HG03097 (cell line): ENCODE results near the gene DUSP22.

Experiments used
- ATAC-seq: cut with Tn5 transposase; IDR thresholded peaks from one replicate; pipeline ENCODE4 v1.9.1; 2021; ENCODE audit not compliant: unreplicated experiment, low FRiP score

The DUSP22 gene

GRCh38 chr6:336159-337114 is 44.1 kb downstream of the DUSP22 start:
- peak; percentile 26 for ATAC-seq

DNA sequence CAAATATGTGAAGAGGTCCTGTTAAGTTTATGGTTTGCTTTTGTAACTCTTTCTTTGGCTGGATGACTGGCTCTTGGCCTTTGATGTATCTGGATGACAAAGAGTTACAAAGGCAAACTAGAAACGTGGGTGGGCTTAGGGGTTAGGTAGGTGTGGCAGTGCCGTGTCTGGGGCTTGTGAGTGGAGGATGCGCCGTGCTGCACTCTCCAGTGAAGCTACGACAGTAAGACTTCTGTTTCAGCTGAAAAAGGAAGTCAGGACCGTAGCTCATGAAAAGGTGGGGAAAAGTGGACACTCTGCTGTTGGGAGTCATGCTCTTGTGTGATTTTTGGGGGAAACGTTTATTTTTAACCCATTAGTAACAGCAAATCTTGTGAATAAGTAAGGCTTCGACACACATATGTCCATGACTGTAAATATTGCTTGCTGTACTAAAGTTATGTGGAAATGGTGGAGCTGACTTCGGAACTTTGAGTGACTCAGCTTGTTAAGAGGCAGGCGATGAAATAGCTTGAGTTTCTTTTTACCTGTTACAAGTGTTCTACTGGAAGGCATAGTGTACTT is 45.6 kb downstream of the DUSP22 start:
- no peak for ATAC-seq

DNA sequence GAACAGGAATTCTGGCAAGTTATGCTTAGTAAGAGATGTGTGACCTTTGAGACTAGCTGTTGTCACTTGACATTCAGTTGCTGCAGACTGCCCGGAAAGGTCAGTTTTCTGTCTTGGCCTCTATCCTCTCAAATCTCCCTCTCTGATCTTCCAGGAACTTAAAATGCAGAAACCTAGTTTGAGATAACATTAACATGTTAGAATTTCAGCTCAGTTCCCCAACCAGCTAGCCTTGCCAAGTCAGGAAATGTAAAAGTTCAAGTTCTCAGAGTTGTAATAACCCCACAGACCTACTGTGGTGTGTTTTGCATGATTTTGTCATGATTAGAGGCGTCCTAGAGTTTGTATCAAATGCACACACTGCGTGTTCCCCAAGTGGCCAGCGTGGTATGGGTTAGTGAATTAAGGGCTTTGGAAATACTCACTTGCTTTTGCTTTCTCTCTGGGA is 46.6 kb downstream of the DUSP22 start:
- no peak for ATAC-seq

- no peak for ATAC-seq
These were observed 47.2 kb downstream of the DUSP22 start for GRCh38 chr6:339480-339879.

GRCh38 chr6:340186-340955 is 48.1 kb downstream of the DUSP22 start:
- ATAC-seq = no peak

DNA sequence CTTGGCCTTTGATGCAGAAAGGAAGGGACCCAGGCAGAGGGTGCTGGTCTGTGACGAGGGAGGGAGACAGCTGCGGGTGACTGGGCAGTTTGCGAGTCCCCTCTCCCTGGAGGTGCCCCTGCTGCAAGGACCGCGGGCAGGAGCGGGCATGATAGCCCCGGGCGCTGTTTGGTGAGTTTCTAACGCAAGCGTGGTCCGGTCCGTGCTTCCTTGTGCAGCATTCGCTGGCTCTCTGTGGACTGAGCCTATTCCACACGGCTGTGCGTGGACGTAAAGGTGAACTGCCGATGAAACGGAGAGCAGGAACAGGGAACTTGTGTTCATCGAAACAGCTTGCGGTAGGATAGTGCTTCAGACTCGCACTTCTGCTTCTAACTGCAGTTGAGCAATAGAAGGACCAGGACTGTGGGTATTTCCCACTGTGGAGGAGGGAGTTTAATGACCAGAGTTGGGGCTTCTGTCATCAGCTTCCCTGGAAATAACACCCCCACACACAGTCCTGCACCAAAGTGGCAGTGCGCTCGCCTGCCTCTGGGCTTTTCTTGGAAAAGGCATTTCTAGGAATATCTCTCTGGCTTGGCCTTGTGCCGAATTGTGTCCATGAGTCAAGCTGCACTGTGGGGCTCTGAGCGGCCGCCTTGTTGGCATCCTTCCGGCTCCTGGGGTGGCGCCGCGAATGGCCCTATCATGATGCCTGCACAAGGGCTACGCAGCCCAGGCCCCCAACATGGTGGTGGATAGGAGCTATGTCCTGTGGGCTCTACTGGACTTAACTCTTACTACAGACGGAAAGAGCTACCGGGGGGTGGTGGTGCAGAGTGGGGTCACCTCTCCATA is 48.9 kb downstream of the DUSP22 start:
- ATAC-seq = peak; percentile 38

GRCh38 chr6:341914-342831 is 49.9 kb downstream of the DUSP22 start:
- peak; percentile 44 for ATAC-seq

DNA sequence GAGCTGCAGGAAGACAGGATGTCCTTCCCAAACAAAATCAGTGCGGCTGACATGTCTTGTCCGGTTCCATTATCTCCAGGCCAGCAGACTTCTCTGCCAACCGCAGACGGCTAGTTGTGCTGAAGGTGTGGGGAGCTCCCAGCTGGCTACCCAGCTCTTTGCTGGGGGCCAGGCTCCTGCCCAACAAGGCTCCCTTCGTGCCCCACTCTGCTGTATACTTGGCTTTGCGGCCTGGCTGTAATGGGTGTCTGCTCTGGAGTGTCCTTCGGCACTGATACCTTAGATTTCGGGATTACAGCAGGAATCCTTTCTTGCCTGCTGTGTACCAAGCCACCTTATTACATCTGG is 50.5 kb downstream of the DUSP22 start:
- ATAC-seq = no peak

DNA sequence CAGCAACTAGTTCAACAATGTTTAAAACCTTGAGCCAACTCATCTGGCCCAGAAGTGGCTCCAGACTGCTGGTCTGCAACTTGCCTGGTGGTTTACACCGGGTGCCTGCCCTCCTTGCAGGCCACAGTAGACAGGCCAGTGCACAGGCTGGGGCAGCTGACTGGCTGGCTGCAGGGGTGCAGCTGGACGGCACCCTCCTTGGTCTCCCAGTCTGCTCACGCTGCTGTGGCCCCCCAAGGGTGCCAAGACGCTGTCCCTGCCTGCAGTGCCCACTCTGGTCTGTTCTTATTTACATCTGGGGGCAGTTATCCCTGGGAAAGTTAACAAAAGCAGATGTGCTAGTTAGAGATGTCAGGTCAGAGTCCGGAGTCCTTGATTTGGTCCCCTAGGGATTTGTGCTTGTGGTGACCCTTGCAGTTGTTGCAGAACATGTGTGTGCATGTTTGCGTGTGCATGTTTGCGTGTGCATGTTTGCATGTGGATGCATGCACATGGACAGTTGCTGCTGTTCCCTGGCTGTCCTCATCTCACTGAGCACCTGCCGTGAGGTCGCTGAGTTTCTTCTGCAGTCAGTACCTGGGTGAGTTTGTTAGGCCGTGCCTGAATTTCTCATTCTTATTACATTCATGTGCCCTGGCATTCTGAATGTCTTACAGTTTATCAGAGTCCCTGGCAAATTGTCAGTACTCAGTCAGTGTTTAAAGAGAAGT is 51.1 kb downstream of the DUSP22 start:
- ATAC-seq = no peak

DNA sequence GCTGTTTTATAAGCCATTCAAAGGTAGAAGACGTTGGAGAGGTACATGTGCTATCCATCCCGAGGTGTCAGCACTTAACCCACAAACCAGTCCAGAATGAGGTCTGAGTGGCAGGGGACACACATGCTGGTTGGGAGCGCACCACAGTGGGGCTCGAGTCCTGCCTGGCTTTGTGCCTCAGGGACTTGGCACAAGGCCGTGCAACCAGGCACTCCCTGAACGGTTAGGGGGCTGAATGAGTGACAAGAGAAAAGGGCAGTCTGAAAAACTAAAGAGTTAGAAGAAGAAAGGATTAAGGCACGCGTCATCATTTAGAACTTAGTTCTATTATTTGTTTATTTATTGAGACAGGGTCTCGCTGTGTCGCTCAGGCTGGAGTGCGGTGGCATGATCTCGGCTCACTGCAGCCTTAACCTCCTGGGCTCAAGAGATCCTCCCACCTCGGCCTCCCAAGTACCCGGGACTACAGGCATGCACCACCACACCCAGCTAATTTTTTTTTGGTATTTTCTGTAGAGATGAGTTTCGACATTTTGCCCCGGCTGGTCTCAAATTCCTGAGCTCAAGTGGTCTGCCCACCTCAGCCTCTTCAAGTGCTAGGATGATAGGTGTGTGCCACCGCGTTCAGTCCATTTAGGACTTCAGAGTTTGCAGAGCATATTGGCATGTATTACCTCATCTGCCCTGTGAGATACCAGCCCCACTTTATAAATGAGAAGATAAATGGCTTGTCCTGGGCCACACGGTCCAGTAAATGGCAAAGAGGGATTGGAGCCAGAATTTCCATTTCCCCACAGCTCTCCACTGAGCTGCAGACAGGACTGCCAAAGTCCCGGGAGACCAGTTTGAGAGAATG is 51.9 kb downstream of the DUSP22 start:
- no peak for ATAC-seq

- no peak for ATAC-seq
These were observed 52.6 kb downstream of the DUSP22 start for GRCh38 chr6:344816-345340.

- no peak for ATAC-seq
These were observed 53.6 kb downstream of the DUSP22 start for GRCh38 chr6:345747-346385.

- no peak for ATAC-seq
These were observed 54.2 kb downstream of the DUSP22 start for GRCh38 chr6:346386-347030.

DNA sequence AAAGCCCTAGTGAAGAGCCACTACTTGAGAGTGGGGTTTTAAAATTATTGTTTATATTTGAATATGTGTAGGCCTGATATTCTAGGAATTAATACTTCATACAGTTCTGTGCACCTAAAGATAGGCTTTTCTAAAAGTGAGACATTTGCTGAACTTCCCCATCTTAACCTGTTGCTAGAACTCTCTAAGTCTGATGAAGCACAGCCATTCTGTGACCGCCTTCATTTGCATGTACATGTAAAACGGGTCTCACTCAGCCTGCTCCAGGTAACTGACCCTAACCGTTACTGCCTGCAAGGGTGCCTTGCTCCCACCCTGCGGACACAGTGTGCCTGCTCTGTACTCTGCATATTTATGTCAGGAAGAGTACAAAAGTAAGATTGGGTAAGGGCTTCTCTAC is 54.9 kb downstream of the DUSP22 start:
- ATAC-seq = peak; percentile 62

DNA sequence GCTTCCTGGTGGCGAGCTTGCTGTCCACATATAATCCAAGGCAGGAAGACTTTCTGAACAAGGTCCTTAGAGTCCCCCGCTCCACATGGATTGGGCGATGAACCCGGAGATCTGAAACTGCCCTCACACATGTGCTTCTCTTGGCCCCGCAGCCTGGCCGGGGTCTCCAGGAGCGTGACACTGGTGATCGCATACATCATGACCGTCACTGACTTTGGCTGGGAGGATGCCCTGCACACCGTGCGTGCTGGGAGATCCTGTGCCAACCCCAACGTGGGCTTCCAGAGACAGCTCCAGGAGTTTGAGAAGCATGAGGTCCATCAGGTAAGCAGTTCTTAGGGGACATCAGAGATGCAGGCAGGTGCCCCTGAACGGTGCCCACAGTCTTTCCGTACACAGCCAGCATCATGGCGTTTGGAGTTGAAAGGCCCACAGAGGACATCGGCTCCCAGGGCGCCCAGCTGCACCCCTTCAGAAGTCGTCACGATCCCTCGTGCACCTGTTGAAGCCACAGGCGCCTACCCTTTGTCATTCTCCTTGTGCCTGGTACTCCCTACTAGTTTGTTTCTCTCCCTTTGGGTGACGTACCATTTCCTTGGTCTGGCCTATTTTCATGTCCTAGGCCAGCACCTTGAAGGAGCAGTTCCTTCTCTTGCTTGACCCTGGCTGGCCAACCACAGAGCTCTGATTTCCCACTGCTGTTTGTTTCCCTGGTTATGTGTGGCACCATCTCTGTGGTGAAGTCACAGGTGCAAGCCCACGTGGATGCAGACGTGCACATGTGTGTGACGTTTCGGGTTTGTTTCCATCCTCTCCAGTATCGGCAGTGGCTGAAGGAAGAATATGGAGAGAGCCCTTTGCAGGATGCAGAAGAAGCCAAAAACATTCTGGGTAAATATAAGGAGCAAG is 55.9 kb downstream of the DUSP22 start:
- ATAC-seq = no peak
